ENCODE data around the gene TTLL11.

The TTLL11 gene

DNA sequence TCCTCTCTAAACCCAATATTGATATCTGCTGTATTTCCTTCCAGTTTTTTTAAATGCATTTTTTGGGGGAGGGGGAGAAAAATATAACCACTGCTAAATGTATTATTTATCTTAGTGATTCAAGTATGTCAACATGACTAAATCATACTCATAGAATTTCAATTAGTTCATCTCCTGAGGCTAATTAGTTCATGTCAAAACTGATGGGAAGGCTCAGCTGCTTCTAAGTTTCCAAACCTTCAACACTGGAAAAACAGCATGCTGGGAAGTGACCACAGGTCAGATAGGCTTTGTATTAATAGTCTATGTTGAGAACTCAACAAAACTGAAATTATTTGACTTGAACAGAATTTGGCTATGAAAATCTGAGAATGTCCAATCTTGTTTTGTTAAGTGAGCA is 118.7 kb downstream of the TTLL11 start:
- H3K79me1 ChIP-seq (ENCODE audit: low read depth, low read length) = no peaks in the 10 kb centered on the region
- H3K4me3 ChIP-seq (ENCODE audit: low read length in 2 of 2) = no peak overlapping the region
- H3K14ac ChIP-seq (ENCODE audit: low read length) = no peak overlapping the region

GRCh38 chr9:121972501-121972981 is 120.6 kb downstream of the TTLL11 start:
- no peak overlapping the region for H2BK12ac ChIP-seq (ENCODE audit: low read length)
- H3K36me3 ChIP-seq (replicated peaks in 1 of 2; ENCODE audit: control insufficient read depth in 2 of 2, insufficient read depth in 2 of 2, low read length in 2 of 2) = no peaks in the 10 kb centered on the region
- H3K4me3 ChIP-seq (ENCODE audit: low read length in 2 of 2) = peak overlapping the region in 1 of 2 donors; percentile 52
- H2AFZ ChIP-seq (ENCODE audit: low read length) = no peak overlapping the region
- no peak overlapping the region for H2BK5ac ChIP-seq (ENCODE audit: low read length)
- no peak for DNase-seq (ENCODE audit: low spot score)
- peaks cover 0 to 3% of the 10 kb centered on the region in 2 donors for H3K4me1 ChIP-seq (ENCODE audit: control insufficient read depth in 2 of 2, insufficient read depth in 1 of 2, low read depth in 1 of 2, low read length in 2 of 2)
- no peak overlapping the region for H4K91ac ChIP-seq (ENCODE audit: low read depth, low read length, poor library complexity)
- H3K23ac ChIP-seq (ENCODE audit: low read depth, low read length, poor library complexity) = no peak overlapping the region
- H3K9me3 ChIP-seq (replicated peaks in 1 of 2; ENCODE audit: control insufficient read depth in 2 of 2, insufficient read depth in 1 of 2, low read depth in 1 of 2, low read length in 2 of 2) = no peaks in the 10 kb centered on the region
- H2AK5ac ChIP-seq (ENCODE audit: low read depth, low read length) = no peak overlapping the region
- no peak overlapping the region for H3K9ac ChIP-seq (ENCODE audit: low read depth, low read length, poor library complexity)
- no peak overlapping the region for H4K8ac ChIP-seq (ENCODE audit: low read depth, low read length)
- no peak overlapping the region for H2BK120ac ChIP-seq (ENCODE audit: low read depth, low read length)
- H3K27ac ChIP-seq (replicated peaks; ENCODE audit: low read length) = no peak overlapping the region
- no peaks in the 10 kb centered on the region for H3K79me1 ChIP-seq (ENCODE audit: low read depth, low read length)
- H3K18ac ChIP-seq (ENCODE audit: low read length) = no peak overlapping the region
- no peak overlapping the region for H3K4ac ChIP-seq (ENCODE audit: low read length)
- no peak overlapping the region for H3K4me2 ChIP-seq (ENCODE audit: insufficient read depth, low read length, poor library complexity, severe bottlenecking)
- H3K27me3 ChIP-seq (ENCODE audit: control insufficient read depth in 3 of 3, insufficient read depth in 3 of 3, low read depth in 1 of 3, low read length in 3 of 3) = no peaks in the 10 kb centered on the region
- no peak overlapping the region for H3K14ac ChIP-seq (ENCODE audit: low read length)
- no CpG with 5 or more reads among the region's 7 CpGs for WGBS, 2 donors (ENCODE audit: extremely low coverage in 2 of 2, insufficient read length in 2 of 2, insufficient replicate concordance in 1 of 2)
- no peak overlapping the region for H2BK15ac ChIP-seq (ENCODE audit: low read length)

More for the DNA sequence above, 118.7 kb downstream of the TTLL11 start:
- no peak overlapping the region for H3K9ac ChIP-seq (ENCODE audit: low read depth, low read length, poor library complexity)
- H3K27me3 ChIP-seq (ENCODE audit: control insufficient read depth in 3 of 3, insufficient read depth in 3 of 3, low read depth in 1 of 3, low read length in 3 of 3) = no peaks in the 10 kb centered on the region
- H4K91ac ChIP-seq (ENCODE audit: low read depth, low read length, poor library complexity) = no peak overlapping the region
- H3K4me2 ChIP-seq (ENCODE audit: insufficient read depth, low read length, poor library complexity, severe bottlenecking) = no peak overlapping the region
- no peak overlapping the region for H4K8ac ChIP-seq (ENCODE audit: low read depth, low read length)
- no peaks in the 10 kb centered on the region for H3K9me3 ChIP-seq (replicated peaks in 1 of 2; ENCODE audit: control insufficient read depth in 2 of 2, insufficient read depth in 1 of 2, low read depth in 1 of 2, low read length in 2 of 2)
- DNase-seq (ENCODE audit: low spot score) = no peak
- no peak overlapping the region for H2AFZ ChIP-seq (ENCODE audit: low read length)
- H3K4me1 ChIP-seq (ENCODE audit: control insufficient read depth in 2 of 2, insufficient read depth in 1 of 2, low read depth in 1 of 2, low read length in 2 of 2) = peaks cover 0 to 3% of the 10 kb centered on the region in 2 donors
- no peak overlapping the region for H2AK5ac ChIP-seq (ENCODE audit: low read depth, low read length)
- no peak overlapping the region for H2BK120ac ChIP-seq (ENCODE audit: low read depth, low read length)
- H2BK15ac ChIP-seq (ENCODE audit: low read length) = no peak overlapping the region
- no peak overlapping the region for H3K23ac ChIP-seq (ENCODE audit: low read depth, low read length, poor library complexity)
- no peak overlapping the region for H3K27ac ChIP-seq (replicated peaks; ENCODE audit: low read length)
- H3K18ac ChIP-seq (ENCODE audit: low read length) = no peak overlapping the region
- H3K36me3 ChIP-seq (replicated peaks in 1 of 2; ENCODE audit: control insufficient read depth in 2 of 2, insufficient read depth in 2 of 2, low read length in 2 of 2) = no peaks in the 10 kb centered on the region
- no peak overlapping the region for H3K4ac ChIP-seq (ENCODE audit: low read length)
- no peak overlapping the region for H2BK12ac ChIP-seq (ENCODE audit: low read length)
- H2BK5ac ChIP-seq (ENCODE audit: low read length) = no peak overlapping the region

DNA sequence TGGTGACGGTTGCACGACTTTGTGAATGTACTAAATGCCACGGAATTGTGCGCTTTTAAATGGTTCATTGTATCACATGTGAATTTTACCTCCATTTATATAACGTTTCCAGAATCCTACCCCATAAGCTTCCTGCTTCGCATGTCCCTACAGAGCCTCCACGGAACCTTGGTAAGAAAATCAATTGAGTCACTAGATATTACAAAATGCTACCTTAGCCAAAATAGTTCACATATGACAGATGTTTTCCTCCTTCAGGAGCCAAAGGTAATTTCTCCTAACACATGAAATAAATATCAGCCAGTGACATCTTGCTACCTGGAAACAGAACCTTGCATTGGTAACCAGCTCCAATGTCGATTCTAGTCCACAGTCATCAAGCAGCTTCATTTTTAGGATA is 125.1 kb downstream of the TTLL11 start:
- Histone ChIP-seq H2AK5ac (ENCODE audit: low read depth, low read length) (no peak overlapping the region), H2BK5ac (ENCODE audit: low read length) (no peak overlapping the region), H3K9me3 (replicated peaks in 1 of 2; ENCODE audit: control insufficient read depth in 2 of 2, insufficient read depth in 1 of 2, low read depth in 1 of 2, low read length in 2 of 2) (no peaks in the 10 kb centered on the region), H3K4me2 (ENCODE audit: insufficient read depth, low read length, poor library complexity, severe bottlenecking) (no peak overlapping the region), H3K23ac (ENCODE audit: low read depth, low read length, poor library complexity) (no peak overlapping the region), H3K14ac (ENCODE audit: low read length) (no peak overlapping the region), H3K4ac (ENCODE audit: low read length) (no peak overlapping the region), H2BK15ac (ENCODE audit: low read length) (no peak overlapping the region), H4K91ac (ENCODE audit: low read depth, low read length, poor library complexity) (no peak overlapping the region), H3K27ac (replicated peaks; ENCODE audit: low read length) (no peak overlapping the region), H3K18ac (ENCODE audit: low read length) (no peak overlapping the region), H2AFZ (ENCODE audit: low read length) (no peak overlapping the region), H3K27me3 (ENCODE audit: control insufficient read depth in 3 of 3, insufficient read depth in 3 of 3, low read depth in 1 of 3, low read length in 3 of 3) (peaks cover 0 to 8% (median 0%) of the 10 kb centered on the region in 3 experiments), H3K79me1 (ENCODE audit: low read depth, low read length) (no peaks in the 10 kb centered on the region), H3K4me1 (ENCODE audit: control insufficient read depth in 2 of 2, insufficient read depth in 1 of 2, low read depth in 1 of 2, low read length in 2 of 2) (no peaks in the 10 kb centered on the region), H4K8ac (ENCODE audit: low read depth, low read length) (no peak overlapping the region), H3K36me3 (replicated peaks in 1 of 2; ENCODE audit: control insufficient read depth in 2 of 2, insufficient read depth in 2 of 2, low read length in 2 of 2) (no peaks in the 10 kb centered on the region), H2BK12ac (ENCODE audit: low read length) (no peak overlapping the region), H2BK120ac (ENCODE audit: low read depth, low read length) (no peak overlapping the region), H3K4me3 (ENCODE audit: low read length in 2 of 2) (no peak overlapping the region), H3K9ac (ENCODE audit: low read depth, low read length, poor library complexity) (no peak overlapping the region)
- no CpG with 5 or more reads among the region's 8 CpGs for WGBS, 2 donors (ENCODE audit: extremely low coverage in 2 of 2, insufficient read length in 2 of 2, insufficient replicate concordance in 1 of 2)
- no peak for DNase-seq (ENCODE audit: low spot score)

DNA sequence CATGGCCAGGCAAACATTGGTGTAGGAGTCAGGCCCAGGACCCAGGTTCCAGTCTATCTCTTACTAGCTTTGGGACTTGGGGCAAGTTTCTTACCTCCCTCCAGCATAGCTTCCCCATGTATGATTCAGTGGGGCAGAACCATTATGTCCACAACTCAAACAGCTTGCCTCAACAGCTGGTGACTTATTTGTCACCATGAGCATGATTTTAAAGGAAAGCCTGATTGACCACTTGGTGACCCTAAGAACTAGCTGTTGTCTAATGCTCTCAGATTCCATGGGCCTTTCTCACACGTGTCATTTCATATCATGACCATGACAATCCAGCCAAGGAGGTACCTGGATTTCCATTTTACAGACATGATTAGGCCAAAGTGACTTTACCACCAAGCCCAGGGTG is 126.4 kb downstream of the TTLL11 start:
- Histone ChIP-seq H4K8ac (ENCODE audit: low read depth, low read length) (no peak overlapping the region), H3K4me3 (ENCODE audit: low read length in 2 of 2) (no peak overlapping the region), H2BK5ac (ENCODE audit: low read length) (no peak overlapping the region), H3K4me2 (ENCODE audit: insufficient read depth, low read length, poor library complexity, severe bottlenecking) (no peak overlapping the region), H4K91ac (ENCODE audit: low read depth, low read length, poor library complexity) (no peak overlapping the region), H3K9me3 (replicated peaks in 1 of 2; ENCODE audit: control insufficient read depth in 2 of 2, insufficient read depth in 1 of 2, low read depth in 1 of 2, low read length in 2 of 2) (no peaks in the 10 kb centered on the region), H2AFZ (ENCODE audit: low read length) (no peak overlapping the region), H3K18ac (ENCODE audit: low read length) (no peak overlapping the region), H3K36me3 (replicated peaks in 1 of 2; ENCODE audit: control insufficient read depth in 2 of 2, insufficient read depth in 2 of 2, low read length in 2 of 2) (no peaks in the 10 kb centered on the region), H3K4ac (ENCODE audit: low read length) (no peak overlapping the region), H2BK15ac (ENCODE audit: low read length) (no peak overlapping the region), H2BK120ac (ENCODE audit: low read depth, low read length) (no peak overlapping the region), H3K27ac (replicated peaks; ENCODE audit: low read length) (no peak overlapping the region), H2AK5ac (ENCODE audit: low read depth, low read length) (no peak overlapping the region), H3K27me3 (ENCODE audit: control insufficient read depth in 3 of 3, insufficient read depth in 3 of 3, low read depth in 1 of 3, low read length in 3 of 3) (peaks cover 0 to 8% (median 0%) of the 10 kb centered on the region in 3 experiments), H2BK12ac (ENCODE audit: low read length) (no peak overlapping the region), H3K79me1 (ENCODE audit: low read depth, low read length) (no peaks in the 10 kb centered on the region), H3K23ac (ENCODE audit: low read depth, low read length, poor library complexity) (no peak overlapping the region), H3K9ac (ENCODE audit: low read depth, low read length, poor library complexity) (no peak overlapping the region), H3K14ac (ENCODE audit: low read length) (no peak overlapping the region), H3K4me1 (ENCODE audit: control insufficient read depth in 2 of 2, insufficient read depth in 1 of 2, low read depth in 1 of 2, low read length in 2 of 2) (no peaks in the 10 kb centered on the region)
- no peak for DNase-seq (ENCODE audit: low spot score)
- no CpG with 5 or more reads among the region's 1 CpG for WGBS, 2 donors (ENCODE audit: extremely low coverage in 2 of 2, insufficient read length in 2 of 2, insufficient replicate concordance in 1 of 2)
